DMS53 treated with DMSO at 0.1 percent for 48 hours (cell line): ENCODE measurements around the gene SPECC1.
"Not testable (repeated sequence)": the region's sequence is repeated elsewhere in the genome, so short reads cannot be mapped to it uniquely, and the experiment has no call there.

Experiments
- DNase-seq: peaks from one replicate; lab custom pipeline; 2025; ENCODE audit not compliant: unreplicated experiment; lab: John Stamatoyannopoulos, UW

The SPECC1 gene

DNA sequence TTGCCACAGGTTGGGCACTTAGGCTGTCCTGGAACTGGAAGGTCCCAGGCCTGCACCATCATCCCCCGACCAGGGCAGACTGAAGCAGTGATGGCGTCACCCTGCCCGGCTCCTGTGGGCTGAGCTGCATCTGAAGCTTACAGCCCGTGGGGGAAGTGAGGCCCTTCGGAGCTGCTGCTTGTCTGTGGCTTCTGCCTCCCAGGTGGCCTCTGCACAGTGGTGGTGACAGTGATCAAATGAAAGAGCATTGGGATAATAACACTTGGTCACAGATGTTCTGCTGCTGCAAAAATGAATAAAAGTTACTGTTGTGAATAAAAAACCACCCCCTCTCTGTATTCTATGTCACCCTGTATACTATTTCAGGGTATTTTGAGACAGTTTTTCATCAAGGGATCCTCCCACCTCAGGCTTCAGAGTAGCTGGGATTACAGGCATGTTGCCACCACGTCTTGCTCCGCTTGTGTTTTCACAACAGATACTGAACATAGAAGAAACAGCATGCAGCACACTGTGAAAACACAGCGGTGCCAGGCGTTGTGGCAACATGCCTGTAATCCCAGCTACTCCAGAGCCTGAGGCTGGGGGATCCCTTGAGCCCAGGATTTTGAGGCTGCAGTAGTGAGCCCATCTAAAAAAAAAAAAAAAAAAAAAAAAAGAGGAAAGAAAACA, 293.2 kb downstream of the SPECC1 start:
- no peak for DNase-seq

DNA sequence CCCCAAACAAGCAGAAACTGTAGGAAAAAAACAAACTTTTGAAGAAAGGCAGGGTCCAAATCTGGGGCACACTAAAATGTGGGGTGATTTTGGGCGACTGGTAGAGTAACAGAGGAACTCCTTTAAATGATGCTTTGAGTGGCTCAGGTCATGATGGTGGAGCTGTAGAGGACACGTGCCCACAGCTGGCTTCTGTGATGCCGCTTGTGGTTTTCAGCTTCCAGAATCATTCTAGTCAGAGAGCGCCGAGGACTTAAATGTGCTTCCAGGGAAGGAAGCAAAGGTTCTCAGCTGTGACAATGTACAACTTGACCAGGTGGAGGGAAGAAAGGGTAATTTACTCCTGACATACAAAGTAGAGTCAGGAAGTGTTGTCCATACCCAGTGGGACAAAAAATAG, 295.8 kb downstream of the SPECC1 start:
- no peak for DNase-seq

DNA sequence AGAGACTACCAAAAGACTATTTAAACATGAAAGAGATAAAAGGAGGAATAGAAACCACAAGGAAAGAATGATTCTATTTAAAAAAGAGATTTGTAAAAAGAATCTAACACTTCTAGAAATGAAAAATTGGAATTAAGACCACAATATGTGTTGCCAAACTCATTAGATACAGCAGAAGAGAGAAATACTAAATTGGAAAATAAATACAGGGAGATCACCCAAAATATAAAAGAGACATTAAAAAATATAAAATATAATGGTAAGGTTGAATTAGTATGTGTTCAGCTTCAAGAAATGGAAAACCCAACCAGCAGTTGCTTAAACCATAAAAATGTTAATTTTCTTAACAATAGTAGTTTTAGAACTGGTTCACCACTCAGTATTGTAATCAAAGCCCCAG, 297.8 kb downstream of the SPECC1 start:
- DNase-seq, result no peak

DNA sequence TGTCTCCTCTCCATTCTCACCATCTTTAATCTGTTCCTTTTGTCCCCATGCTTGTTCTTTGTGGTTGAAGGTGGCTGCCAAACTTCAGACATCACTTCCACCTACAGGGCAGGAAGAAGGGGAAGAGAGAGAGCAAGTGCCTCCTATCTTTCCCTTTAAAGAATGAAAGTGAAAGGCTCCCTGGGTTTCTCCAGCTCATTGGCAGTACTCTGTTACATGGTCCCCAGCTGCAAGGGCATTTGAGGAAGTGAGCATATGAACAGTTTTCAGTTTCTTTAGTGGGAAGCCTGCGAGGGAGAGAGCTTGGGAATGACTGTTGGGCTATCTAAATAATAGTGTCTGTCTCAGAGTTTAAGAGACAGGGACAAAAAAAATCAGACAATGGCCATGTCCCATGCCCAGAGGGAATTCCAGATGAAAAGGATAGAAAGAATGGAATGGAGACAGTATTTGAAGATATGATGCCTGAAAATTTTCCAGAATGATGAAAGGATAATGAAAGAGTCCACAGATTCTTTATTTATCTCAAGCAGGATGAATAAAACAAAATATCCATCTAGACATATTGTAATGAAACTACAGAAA, 298.3 kb downstream of the SPECC1 start:
- no peak for DNase-seq

DNA sequence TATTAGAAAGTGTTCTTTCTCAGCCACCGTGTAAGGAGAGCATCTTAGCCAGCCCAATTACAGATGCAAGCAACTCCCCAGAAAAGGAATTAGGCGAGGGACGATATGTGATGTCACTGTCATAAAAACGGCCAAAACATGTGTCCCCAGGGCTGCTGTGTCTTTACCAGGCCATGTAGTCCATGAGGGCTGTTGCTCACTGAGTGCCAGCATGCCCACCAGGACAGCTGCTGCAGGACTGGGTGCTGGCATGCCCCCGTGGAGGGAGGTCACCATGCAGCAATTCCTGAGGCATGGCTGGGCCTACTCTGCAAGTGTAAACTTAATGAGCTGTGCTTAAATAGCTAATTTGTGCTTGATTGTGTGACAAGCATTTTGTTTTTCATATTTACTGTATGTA, 301.3 kb downstream of the SPECC1 start:
- no peak for DNase-seq

DNA sequence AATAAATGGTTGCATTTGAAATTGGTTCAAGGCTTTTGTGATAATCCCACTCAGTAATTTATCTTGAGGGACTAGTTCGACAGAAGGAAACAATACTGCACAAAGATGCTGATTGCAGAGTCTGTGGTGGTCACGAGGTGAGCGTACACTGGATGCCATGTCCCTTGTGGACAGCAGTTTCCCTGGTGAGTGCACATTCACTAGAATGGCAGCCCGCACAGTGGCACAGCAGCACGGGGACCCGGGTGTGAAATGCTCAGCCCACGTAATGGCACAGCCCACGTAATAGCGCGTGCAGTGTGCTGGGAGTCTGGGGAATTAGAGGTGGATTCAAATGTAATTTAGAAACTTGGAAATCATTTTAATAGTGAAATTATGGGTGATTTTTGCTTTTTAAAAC, 304.1 kb downstream of the SPECC1 start:
- DNase-seq, result no peak

DNA sequence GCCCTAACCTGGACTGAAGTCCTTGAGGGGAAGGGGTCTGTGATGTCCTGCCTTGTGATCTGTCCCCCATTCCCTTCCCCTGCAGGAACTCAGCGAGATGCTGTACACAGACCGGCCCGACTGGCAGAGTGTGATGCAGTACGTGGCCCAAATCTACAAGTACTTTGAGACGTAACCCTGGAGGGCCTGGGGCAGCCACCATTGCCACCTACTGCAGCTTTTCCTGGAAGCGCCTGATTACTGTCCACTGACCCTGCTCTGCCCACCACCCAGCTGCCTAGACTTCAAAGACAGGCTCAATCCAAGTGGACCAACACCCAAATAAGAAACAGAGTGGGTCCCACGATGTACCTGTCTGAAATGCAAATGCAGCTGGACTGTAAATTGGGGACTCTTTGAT, 304.7 kb downstream of the SPECC1 start:
- no peak for DNase-seq

DNA sequence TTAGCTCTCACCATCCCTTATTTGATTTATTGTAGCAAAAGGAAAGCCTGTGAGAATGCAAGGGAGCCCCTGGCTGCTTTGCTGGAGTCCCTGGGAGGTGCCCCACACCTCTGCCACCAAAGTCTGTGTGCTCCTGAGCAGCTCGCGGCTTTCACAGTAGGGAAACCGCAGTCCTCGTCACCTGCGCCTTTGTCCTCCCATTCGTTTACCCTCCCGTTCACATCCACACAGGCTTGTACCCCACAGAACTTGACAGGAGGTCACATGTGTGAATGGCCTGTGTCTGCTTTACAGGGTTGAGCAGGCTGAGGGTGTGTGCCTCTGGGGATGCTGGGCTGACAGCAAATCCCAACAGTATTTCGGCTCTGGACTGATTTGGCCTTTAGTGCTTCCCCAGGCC, 305.7 kb downstream of the SPECC1 start:
- no peak for DNase-seq

DNA sequence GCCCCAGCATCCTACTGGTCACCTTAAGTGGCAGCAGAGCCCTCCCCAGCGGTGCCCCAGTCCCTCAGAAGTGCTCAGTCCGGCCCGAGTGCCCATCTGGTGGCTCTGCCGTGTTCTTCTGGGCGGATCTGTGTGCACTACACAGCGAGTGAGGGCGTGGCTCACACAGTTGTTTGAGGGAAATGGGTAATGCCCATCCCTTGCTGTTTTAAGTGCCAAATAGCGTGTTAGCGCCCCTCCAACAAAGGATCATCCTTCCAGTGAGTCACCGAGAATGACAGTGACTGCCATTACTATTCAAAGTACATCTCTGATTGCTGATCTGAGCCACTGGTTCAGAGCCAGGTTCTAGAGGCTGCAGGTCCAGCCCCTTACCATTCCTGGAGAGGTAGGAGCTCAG, 306.2 kb downstream of the SPECC1 start:
- DNase-seq, result no peak

DNA sequence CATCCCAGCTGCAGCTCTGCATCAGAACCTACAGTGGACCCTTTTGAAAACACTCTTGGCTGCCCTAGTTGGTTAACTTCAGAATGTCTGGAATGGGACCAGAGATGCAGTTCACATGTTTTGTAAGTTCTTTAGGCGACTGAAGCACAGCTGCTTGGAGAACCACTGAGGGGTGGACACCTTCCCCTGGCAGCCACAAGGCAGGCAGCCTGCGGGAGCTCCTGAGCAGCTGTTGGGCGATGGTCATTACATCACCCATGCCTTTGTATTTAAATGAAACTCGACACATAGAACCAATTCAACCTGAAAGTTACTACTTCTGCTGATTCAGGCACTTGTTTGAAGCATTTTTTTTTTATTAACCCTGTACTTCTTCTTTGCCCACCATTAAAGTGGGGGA, 306.7 kb downstream of the SPECC1 start:
- no peak for DNase-seq

DNA sequence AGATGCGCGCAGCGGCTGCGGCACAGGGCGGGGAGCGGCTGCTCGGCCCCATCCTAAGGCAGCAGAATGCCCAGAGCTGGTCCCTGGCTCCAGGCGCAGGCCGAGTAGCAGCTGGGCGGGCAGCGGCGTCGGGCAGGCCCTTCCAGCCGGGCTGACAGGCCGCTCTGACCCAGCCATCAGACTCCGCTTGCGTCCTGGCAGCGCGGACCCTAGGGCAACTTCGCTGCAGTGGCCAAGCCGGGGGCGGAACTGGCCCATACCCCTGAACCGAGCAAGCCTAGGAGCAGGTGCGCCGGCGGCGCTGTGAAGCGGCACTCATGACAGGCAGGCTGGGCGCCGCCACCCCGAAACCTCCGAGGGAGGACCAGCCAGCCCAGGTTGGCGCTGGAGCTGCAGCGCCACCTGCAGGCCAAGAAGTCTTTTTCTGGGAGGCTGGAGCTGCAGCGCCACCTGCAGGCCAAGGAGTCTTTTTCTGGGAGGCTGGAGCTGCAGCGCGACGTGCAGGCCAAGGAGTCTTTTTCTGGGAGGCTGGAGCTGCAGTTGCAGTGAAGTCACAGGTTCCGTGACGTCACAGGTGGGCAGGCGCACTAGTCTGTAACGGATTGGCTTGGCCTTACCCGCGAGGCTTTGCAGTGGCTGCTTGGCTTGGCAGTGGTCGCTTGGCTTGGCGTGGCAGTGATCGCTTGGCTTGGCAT, 311.5 kb downstream of the SPECC1 start:
- peak; percentile 14 for DNase-seq

DNA sequence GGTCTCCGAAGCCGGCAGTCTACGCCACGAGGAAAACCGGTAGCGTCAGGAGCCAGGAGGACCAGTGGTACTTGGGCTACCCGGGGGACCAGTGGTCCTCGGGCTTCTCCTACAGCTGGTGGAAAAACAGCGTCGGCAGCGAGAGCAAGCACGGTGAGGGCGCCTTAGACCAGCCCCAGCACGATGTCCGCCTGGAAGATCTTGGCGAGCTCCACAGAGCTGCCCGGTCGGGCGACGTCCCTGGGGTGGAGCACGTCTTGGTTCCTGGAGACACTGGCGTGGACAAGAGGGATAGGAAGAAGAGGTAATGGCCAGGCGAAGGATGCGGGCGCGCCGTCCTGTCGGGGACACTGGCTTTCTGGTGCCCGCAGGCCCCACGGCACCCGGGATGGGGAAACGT, 312.2 kb downstream of the SPECC1 start:
- DNase-seq, result not testable (repeated sequence)

DNA sequence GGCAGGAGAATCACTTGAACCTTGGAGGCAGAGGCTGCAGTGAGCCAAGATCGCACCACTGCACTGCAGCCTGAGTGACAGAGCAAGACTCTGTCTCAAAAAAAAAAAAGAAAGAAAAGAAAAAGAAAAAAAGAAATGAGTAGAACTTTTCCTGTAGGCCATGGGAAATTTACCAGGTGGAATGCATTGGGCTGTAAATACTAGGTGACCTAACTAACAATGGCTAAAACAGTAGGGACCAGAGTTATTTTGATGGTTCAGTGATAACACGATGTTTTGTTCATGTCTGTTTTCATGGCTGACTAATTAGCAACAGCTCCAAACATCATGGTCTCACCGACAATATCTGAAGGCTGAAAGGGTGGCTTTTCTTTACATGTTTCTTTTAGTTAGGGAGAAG, 318.6 kb downstream of the SPECC1 start:
- DNase-seq, result not testable (repeated sequence)

DNA sequence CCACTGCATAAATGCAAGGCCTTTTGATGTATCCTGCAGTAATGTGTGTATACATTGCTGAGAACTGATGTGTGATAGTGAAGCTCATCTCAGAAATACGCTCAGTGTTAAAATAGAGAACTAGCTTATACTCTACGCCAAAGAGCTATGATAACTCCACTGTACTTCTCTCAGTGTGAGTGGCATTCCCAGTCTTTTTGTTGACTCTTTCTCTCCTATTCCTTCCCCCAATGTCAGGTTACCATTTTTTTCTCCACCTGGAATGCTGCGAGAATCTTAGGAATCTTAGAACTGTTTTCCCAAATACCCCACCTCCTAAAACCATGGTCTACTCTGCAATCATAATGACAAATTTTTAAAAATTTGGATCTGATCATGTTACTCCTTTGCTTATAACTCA, 342.2 kb downstream of the SPECC1 start:
- not testable (repeated sequence) for DNase-seq

DNA sequence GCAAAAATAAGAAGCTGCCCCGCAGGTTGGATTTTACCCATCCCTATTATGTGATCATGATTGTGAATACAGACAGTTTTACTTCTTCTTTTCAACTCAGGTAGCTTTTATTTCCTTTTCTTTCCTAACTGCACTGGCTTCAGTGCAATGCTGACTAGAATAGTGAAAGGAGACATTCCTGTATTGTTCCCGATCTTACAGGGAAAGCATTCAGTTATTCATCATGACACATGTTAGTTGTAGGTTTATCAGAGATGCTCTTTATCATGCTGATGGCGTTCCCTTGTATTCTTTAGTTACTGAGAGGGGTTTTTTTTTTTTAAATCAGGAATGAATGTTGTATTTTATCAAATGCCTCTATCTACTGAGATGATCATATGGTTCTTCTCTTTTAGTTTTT, 343.4 kb downstream of the SPECC1 start:
- DNase-seq, result not testable (repeated sequence)

DNA sequence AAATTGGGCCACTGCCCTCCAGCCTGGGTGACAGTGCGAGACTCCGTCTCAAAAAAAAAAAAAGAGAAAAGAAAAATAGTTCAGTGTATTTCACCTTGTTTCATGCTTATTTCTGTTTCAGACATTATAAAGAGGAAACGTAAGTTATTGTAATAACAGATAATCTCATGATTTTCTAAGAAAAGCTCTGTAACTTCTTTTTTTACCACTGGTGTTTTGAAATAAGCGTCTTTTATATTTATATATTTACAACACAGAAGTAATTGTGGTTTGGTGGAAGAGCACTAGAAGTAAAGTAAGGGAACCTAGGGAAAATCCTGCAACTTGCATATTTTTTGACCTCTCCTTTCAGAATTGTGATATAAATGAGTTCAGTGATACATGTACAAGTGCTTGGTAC, 354.7 kb downstream of the SPECC1 start:
- DNase-seq, result not testable (repeated sequence)
